ENCODE measurements around the gene TGFBR1. TPM values are rescaled to one million over a fixed set of nuclear protein-coding genes. Genes with fewer than 3 reads are reported as not detected.

TGFBR1 gene
- total RNA-seq, 1 donor from 2014 or later: 138 TPM

GRCh38 chr9:99060621-99061020 is 44.3 kb upstream of the TGFBR1 start:
- Histone ChIP-seq H3K27ac (no peak overlapping the region), H3K4me1 (no peaks in the 10 kb centered on the region), H2AFZ (replicated peaks) (no peak overlapping the region), H3K4me3 (no peak overlapping the region), H3K79me2 (ENCODE audit: low read depth) (no peaks in the 10 kb centered on the region), H3F3A (ENCODE audit: low read depth) (no peaks in the 10 kb centered on the region), H4K20me1 (ENCODE audit: low read depth) (no peaks in the 10 kb centered on the region), H3K36me3 (no peaks in the 10 kb centered on the region), H3K27me3 (no peaks in the 10 kb centered on the region), H3K4me2 (no peak overlapping the region), H3K9me3 (ENCODE audit: low read depth) (no peaks in the 10 kb centered on the region), H3K9ac (no peak overlapping the region)
- Mint-ChIP-seq H3K27ac (no peak overlapping the region), H3K4me3 (no peak overlapping the region), H3K9me3 (peaks cover 5% of the 10 kb centered on the region), H3K4me1 (no peaks in the 10 kb centered on the region), H3K36me3 (peaks cover 6% of the 10 kb centered on the region), H3K27me3 (ENCODE audit: insufficient read depth, low read depth) (peaks cover 6% of the 10 kb centered on the region)
- DNase-seq (ENCODE audit: low spot score): no peak
- TF ChIP-seq EZH2 (IDR thresholded peaks at IDR 0.05) (no peak), EZH2phosphoT487 (IDR thresholded peaks at IDR 0.05) (no peak), CTCF (IDR thresholded peaks at IDR 0.05) (no peak)

GRCh38 chr9:99062549-99062948 is 42.4 kb upstream of the TGFBR1 start:
- no peak overlapping the region for H3K4me2 ChIP-seq
- no peaks in the 10 kb centered on the region for H3K36me3 ChIP-seq
- H3K79me2 ChIP-seq (ENCODE audit: low read depth): no peaks in the 10 kb centered on the region
- no peak overlapping the region for H3K4me3 ChIP-seq
- DNase-seq (ENCODE audit: low spot score): no peak
- no peaks in the 10 kb centered on the region for H3K9me3 ChIP-seq (ENCODE audit: low read depth)
- no peaks in the 10 kb centered on the region for H3K27me3 ChIP-seq
- H2AFZ ChIP-seq (replicated peaks): no peak overlapping the region
- H3K27me3 Mint-ChIP-seq (ENCODE audit: insufficient read depth, low read depth): peaks cover 6% of the 10 kb centered on the region
- H3F3A ChIP-seq (ENCODE audit: low read depth): no peaks in the 10 kb centered on the region
- H3K4me1 ChIP-seq: no peaks in the 10 kb centered on the region
- H3K27ac ChIP-seq: no peak overlapping the region
- peaks cover 6% of the 10 kb centered on the region for H3K4me1 Mint-ChIP-seq
- TF ChIP-seq EZH2 (IDR thresholded peaks at IDR 0.05): no peak
- no peak for TF ChIP-seq EZH2phosphoT487 (IDR thresholded peaks at IDR 0.05)
- no peak for TF ChIP-seq CTCF (IDR thresholded peaks at IDR 0.05)
- peaks cover 3% of the 10 kb centered on the region for H3K36me3 Mint-ChIP-seq
- H3K27ac Mint-ChIP-seq: no peak overlapping the region
- no peak overlapping the region for H3K4me3 Mint-ChIP-seq
- no peaks in the 10 kb centered on the region for H4K20me1 ChIP-seq (ENCODE audit: low read depth)
- no peak overlapping the region for H3K9ac ChIP-seq
- H3K9me3 Mint-ChIP-seq: peaks cover 10% of the 10 kb centered on the region

GRCh38 chr9:99063522-99063921 is 41.4 kb upstream of the TGFBR1 start:
- Mint-ChIP-seq H3K27me3 (ENCODE audit: insufficient read depth, low read depth) (peaks cover 6% of the 10 kb centered on the region), H3K9me3 (peaks cover 10% of the 10 kb centered on the region), H3K36me3 (peaks cover 3% of the 10 kb centered on the region), H3K4me3 (no peak overlapping the region), H3K27ac (no peak overlapping the region), H3K4me1 (peaks cover 6% of the 10 kb centered on the region)
- no peaks in the 10 kb centered on the region for H3F3A ChIP-seq (ENCODE audit: low read depth)
- no peaks in the 10 kb centered on the region for H3K4me1 ChIP-seq
- H3K9me3 ChIP-seq (ENCODE audit: low read depth): no peaks in the 10 kb centered on the region
- H3K36me3 ChIP-seq: no peaks in the 10 kb centered on the region
- no peak overlapping the region for H3K4me2 ChIP-seq
- H2AFZ ChIP-seq (replicated peaks): no peak overlapping the region
- no peaks in the 10 kb centered on the region for H3K27me3 ChIP-seq
- TF ChIP-seq CTCF (IDR thresholded peaks at IDR 0.05): no peak
- no peak for TF ChIP-seq EZH2 (IDR thresholded peaks at IDR 0.05)
- TF ChIP-seq EZH2phosphoT487 (IDR thresholded peaks at IDR 0.05): no peak
- no peak overlapping the region for H3K9ac ChIP-seq
- H3K79me2 ChIP-seq (ENCODE audit: low read depth): no peaks in the 10 kb centered on the region
- H3K27ac ChIP-seq: no peak overlapping the region
- no peak overlapping the region for H3K4me3 ChIP-seq
- DNase-seq (ENCODE audit: low spot score): no peak
- H4K20me1 ChIP-seq (ENCODE audit: low read depth): no peaks in the 10 kb centered on the region
